Esophagus muscularis mucosa (tissue), 3 donors: ENCODE results near the gene PHKA2.

Experiments used
- CTCF ChIP-seq, 3 experiments: fragments of 200-600 bp in 2 of 3; fragments of 450-650 bp in 1 of 3; sonication (generic) in 2 of 3; IDR thresholded peaks; one replicate each; pipeline ENCODE4 v1.5.1; 2017 to 2019; ENCODE audit warnings: antibody characterized with exemption in 3 of 3, mild to moderate bottlenecking in 2 of 3, moderate library complexity in 1 of 3
- EP300 ChIP-seq: sonication (generic); formaldehyde crosslinking; IDR thresholded peaks from one replicate; pipeline ENCODE4 v1.6.1; 2017; ENCODE audit warnings: antibody characterized with exemption

DNA sequence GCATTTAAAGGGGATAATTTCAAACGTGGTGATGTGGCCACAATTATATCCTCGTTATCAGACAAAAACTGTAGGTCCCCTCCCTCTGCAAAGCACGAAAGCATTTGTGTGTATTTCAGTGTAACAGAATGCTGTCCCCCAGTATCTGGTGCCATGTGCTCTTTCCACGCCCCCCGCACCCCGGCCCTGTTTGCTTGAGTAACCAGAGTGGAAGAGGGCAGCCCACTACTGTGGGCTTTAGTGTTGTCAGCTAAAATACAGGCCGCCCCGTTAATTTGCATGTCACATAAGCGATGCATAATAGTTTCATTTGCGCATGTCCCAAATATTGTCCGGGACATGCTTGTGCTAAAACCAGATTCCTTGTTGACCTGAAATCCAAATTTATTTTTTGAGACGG lies 110.1 kb downstream of the PHKA2 start:
- TF ChIP-seq EP300 (no peak), CTCF (IDR thresholded peaks at IDR 0.05) (no peak)
